Activated CD4-positive, alpha-beta T cell treated with anti-CD3 and anti-CD28 coated beads, Interleukin-2, amount 50 U/mL, for 1 hour (primary cell): Measurements from ENCODE around the gene SCO2.
"Not testable (repeated sequence)": the region's sequence is repeated elsewhere in the genome, so short reads cannot be mapped to it uniquely, and the experiment has no call there.

Experiments
- DNase-seq: peaks from one replicate; pipeline ENCODE4 v3.0.0-alpha.2; 2020

Gene SCO2

DNA sequence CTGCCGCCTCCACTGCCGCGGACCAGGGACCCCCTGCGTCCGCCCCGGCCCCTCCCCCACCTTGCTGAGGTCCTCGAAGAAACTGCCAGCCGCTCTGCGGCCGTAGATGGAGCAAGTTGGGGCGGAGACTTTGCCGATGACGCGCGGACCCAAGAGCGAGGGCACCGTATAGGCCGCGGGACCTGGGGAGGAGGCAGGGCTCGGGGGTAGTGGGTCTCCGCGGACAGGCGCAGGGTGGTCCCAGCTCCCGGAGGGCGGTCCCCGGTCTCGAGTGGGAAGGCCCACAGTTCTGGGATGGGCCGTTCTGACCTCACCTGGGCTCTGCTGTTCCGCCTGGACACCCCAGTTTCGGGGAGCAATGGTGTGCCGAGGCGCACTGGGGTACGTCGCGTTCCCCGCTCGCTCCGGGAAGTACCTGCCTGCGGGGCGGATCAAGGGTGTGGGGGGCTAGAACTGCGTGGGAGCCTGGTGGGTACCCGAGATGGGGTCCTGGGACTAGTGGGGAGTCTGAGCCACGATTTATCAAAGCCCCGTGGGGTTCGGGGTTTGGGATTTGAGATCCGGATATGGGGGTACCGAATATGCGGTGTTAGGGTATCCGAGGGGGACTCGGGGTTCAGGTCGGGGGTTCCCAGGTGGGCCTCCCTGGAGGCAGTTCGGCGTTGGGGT lies 5.6 kb upstream of the SCO2 start:
- DNase-seq, result peak; percentile 74

DNA sequence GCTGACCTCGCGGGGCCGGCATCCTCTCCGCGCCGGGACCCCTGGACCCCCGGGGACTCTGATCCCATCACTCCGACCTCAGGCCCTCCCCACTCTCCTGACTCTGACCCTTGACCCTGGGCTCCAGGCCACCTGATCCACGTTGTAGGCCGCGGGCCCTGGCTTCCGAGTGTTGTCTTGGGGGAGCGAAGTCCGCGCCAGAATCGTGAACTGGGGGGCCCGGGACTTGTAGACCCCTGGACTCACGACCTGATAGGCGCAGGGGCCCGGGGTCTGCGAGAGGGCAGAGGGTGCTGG lies 5.1 kb upstream of the SCO2 start:
- no peak for DNase-seq

DNA sequence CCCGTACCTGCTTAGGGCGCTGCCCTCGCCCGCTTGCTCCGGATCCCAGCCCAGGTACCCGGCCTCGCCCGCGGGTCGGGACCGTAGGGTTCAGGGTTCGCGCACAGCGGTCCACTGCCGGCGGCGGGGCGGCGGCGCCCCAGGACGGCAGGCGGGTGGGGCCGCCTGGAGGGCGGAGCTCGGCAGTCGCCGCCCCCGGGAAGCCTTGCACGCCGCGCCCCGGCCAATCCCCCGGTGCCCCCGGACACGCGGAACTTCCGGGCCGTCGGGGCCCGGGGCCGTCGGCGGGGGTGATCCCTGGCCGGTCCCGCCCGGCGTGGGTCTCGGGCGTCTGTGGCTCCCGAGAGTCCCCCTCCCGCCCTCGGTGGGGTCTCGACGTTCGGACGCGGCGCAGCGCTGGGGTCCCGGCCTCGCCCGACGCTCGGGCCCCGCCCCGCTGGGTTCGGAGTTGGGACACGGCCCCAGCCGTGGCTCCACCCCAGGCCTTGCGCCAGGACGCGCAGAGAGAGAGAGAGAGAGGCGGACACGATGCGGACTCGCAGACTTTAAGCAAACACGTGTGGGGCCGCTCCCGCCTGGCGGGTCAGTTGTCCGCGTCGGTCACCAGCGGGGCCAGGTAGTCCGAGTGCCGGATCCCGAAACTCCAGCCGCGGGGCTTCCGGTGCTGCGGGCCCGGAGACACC lies 4.6 kb upstream of the SCO2 start, which contains the start of gene TYMP:
Gene TYMP, minus strand, starts transcription at position 116 of the 683 bp plus-strand sequence. CDS start 303 bp downstream, outside the sequence.
- DNase-seq, result peak; percentile 57

DNA sequence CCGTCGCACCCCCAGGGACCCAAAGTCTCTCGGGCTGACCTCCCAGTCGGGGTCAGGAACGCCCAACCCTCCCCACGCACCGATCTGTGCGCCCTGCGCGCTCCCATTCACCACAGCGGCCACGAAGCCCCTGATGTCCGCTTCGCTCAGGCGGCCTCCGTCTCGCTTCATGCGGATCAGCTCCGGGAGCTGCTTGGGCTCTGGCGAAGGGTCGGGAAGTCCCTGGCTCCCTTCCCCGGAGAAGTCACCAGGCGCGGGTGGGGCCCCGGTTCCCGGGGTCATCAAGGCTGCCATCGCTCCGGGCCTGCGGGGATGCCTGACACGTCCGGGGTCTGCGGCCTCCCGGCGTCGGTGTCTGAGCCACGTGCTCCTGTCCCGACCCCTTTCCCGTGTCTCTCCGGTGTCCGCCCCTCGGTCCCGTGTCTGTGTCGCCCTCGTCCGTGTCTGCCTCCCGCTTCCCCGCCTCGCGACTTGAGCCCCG lies 4.1 kb upstream of the SCO2 start:
- DNase-seq, result no peak

DNA sequence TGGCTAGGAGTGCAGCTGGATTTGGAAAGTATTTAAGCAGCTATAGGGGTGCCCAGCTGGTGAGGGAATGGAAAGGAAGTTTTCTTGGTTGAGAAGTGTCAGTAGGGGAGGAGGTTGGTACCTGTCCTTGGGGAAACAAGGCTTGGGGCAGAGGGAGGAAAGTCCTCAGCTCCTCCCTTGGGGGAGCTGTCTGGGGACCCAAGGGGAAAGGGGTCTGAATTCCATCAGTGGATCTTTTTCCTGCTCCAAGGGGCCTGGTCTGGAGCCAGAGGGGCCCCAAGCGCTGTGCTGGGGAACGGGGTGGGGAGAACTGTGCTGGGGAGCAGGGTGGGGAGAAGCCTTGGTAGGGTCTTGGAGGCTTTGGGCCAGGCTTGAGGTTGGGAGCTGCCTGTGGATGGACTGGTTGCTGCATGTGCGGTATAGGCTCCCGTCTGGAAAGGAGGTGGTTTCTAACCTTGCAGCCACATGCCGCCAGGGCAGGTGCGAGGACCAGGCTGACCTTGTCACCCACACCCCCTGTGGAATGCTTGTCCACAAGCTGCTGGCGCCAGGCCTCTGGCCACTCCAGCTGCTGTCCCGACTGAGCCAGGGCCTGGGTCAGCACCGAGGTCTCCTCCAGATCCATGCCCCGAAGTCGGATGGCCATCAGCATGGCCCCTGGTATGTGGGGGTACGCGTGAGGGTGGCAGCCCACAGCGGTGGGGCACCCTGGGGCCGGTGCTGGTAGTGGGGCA lies 3.5 kb upstream of the SCO2 start:
- no peak for DNase-seq

DNA sequence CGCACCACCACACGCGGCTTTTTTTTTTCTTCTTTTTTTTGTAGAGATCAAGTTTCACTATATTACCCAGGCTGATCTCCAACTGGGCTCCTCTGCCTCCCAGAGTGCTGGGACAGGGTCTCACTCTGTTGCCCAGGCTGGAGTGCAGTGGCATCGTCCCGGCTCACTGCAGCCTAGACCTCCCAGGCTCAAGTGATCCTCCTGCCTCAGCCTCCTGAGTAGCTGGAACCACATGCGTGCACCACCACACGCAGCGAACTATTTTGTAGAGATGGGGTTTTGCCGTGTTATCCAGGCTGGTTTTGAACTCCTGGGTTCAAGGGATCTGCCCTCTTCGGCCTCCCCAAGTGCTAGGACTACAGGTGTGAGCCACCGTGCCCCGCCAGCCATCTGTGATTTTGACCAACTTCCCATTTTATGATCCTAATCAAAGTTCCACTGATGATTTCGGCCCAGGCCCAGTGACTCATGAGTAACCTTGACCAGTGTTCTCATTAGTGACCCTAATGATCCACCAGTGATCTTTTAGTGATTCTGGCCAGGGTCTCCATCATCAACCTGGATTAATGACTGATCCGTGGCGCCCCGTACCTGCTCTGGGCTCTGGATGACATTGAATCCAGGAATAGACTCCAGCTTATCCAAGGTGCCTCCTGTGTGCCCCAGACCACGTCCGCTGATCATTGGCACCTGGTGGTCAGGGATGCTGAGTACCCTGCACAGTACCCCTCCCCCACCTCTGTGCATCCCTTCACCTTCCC lies 2.7 kb upstream of the SCO2 start:
- no peak for DNase-seq

DNA sequence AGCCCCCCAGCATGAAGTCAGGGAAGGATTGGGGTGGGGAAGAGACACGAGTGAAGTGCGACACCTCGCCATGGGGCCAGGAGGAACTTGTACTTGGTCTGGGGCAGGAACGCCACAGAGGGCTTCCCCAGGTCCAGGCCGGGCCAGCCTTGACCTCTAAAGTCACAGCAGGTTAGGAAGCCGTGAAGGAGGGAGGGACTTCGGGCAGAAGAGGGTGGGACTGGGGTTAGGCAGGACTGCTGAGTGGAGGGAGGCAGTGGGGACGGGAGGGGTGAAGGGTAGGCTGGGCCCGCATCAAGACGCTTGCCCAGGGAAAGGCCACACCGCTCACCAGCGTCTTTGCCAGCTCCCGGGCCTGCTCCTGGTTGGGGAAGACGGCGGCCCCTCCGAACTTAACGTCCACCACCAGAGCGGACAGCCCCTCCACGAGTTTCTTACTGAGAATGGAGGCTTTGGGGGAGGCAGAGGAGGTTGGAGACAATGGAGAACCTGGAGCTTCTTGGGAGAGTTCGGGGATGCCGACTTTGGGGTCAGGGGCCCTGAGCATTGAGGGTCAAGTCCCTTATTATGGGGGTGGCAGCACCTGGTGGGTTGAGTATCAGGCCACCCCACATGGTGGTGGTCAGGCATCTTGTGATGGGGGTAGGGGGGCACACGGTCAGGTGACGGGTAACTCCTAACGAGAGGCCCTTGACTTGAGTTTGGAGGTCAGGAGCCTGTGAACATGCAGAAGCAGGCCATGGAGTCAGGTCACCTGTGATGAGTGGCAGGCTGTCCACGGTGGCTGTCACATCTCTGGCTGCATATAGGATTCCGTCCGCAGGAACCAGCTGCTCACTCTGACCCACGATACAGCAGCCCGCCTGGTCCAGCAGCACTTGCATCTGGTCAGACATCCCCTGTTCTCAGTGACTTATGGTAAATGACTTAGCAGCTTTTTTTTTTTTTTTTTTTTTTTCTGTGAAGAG lies 1.7 kb upstream of the SCO2 start:
- no peak for DNase-seq

DNA sequence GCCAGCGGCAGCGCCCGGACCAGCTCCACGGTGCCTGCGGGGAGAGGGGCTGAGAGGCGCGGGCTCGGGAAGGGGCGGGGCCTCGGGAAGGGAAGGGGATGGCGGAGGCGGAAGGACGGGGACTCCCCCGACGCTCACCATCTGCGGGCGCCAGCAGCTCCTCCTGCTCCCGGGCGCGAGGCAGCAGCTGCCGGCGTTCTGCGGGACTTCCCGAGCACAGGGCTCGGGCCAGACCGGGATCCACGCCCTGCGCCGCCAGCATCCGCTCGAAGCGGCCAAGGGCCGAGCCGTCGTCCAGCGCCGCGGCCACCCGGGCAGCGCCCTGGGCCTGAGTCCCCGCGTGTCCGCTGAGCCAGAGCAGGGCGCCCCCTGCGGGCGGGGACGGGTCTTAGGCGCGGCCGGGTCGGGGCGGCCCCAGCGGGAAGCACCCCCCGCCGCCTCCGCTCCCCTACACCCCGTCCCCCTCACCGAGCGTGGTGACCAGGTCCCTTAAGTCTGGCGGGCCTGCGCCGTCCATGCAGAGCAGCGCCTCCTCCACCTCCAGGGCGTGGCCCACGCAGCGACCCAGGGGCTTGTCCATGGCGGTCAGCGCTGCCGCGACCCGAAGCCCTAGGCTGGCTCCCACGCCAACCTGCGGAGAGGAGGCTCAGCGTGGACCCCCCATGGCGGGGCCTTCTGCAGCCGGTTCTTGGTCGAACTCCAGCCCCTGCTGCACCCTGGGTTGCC lies 873 bp upstream of the SCO2 start:
- peak; percentile 75 for DNase-seq

DNA sequence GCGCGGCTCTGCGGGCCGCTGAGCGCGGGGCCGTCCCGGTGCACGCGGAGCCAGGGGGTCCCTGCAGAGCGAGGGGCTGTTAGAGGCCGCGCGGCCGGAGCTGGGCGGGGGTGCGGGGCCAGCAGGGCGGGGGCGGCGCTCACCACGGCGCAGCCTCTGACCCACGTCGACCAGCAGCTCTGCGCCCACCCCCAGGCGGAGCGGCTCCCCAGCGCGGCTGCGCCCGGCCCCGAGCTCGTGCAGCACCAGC lies 385 bp upstream of the SCO2 start:
- DNase-seq, result no peak

DNA sequence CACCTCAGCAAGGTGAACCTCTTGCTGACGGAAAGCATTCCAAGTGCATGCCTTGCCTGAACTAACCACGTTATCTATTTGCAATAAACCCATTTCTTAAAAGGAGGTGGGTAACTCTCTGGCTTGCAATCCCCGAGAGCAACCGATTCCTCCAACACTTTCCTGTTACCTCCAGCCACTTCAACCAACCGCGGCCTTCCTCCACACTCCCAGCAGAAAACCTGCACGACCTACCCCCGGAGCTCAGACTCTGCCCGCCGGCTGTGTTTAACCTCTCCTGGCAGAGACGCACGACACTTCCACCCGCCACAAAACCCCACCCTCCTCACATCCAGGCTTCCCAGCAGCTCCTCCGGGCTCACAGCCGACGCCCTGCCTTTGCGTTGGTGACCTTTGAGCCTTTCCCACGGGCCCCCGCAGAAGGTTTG lies 708 bp downstream of the SCO2 start:
- no peak for DNase-seq

DNA sequence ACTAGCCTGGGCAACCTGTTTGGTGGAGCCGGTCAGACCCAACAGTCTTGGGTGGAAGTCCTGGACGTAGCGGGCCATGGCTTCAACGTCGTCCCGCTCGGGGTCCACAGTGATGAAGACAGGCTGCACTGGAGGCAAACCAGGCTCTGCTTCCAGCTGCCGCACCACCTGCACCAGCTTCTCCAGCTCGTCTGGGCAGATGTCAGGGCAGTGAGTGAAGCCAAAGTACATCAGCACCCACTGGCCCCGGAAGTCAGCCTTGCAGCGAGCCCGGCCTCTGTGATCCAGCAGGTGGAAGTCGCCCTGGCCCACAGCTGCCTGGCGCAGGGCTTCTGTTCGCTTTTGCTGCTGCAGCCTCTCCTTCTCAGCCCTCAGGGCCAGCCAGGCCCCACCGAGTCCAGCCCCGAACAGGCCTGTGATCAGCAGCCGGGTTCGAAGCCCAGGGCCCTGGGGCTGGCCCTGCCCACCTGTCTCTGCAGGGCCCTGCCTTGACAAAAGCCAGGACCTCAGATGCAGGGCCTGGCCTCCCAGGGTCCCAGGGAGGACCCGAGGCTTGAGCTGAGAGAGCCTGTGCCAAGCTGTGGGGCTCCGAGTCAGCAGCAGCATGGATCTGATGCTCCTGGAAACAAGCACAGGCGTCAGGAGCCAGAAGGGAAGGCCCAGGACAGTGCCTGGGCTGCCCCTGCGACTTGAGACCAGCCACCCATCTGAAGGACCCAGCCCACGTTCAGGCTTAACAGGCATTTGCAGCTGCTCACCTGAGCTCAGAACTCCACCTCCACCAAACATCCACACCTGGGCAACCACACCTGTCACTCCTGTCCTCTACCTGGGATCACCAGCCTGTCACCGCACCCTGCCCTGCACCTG lies 1.4 kb downstream of the SCO2 start:
- DNase-seq, result no peak

DNA sequence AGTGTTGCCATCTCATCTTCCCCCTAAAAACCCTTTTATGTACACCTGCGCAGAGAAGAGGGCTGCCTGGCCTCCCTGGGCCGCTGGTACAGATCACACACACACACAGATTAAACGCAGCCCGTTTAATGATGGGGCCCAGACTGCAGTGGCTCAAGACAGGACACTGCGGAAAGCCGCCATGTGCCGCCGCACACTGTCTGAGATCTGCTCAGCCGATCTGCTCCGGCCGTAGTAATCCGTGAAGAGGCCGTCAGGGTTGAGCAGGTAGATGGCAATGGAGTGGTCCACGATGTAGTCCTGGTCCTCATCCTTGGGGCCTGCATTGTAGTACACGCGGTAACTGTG lies 2.0 kb downstream of the SCO2 start:
- DNase-seq, result no peak

DNA sequence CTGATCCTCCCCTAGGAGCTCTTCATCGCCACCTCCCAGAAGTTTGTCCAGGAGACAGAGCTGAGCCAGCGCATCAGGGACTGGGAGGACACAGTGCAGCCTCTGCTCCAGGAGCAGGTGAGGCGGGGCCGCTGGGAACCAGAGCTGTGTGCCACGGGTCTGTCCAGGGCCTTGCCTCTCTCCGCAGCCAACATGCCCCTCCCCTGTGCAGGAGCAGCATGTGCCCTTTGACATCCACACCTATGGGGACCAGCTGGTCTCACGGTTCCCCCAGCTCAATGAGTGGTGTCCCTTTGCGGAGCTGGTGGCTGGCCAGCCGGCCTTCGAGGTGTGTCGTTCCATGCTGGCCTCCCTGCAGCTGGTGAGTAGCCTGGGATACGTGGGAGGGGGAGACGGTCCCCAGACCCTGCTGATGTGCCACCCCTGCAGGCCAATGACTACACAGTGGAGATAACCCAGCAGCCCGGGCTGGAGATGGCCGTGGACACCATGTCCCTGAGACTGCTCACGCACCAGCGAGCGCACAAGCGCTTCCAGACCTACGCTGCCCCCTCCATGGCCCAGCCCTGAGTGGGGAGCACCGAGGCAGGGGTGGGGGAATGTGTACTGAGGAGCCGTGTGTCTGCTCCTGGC lies 2.5 kb downstream of the SCO2 start:
- no peak for DNase-seq

DNA sequence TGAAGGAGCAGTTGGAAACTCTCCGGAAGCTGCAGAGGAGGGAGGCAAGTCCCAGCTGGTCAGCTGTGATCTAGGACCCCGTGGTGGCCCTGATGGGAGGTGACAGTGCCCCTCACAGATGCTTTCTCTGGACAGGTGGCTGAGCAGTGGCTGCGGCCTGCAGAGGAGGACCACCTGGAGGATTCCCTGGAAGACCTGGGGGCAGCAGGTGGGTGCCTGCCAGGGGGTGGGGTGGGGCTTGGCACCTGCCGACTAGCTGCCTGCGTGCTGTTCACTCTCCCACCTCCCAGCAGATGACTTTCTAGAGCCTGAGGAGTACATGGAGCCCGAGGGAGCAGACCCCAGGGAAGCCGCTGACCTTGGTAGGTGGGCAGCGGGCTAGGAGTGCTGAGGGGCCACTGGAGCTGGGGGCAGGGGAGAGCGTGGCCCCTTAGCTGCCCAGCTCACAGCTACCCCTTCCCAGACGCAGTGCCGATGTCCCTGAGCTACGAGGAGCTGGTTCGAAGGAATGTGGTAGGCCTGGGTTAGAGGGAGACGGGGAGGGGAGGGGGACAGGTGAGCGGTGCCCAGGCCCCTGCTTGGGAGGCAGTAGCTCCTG lies 3.1 kb downstream of the SCO2 start:
- no peak for DNase-seq

DNA sequence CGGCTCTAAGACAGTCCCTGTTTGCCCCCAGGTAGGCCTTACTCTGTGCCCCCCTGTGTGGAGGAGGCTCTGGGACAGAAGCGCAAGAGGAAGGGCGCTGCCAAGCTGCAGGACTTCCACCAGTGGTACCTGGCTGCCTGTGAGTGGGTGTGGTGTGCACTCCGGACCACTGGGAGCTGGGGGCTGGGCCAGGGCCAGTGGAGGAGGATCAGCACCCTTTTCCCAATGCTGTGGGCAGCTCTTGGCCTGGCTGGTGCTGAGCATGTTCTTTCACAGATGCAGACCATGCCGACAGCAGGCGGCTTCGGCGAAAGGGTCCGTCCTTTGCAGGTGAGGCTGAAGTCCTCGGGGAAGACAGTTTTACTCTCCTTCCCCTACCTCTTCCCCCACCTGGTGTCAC lies 3.7 kb downstream of the SCO2 start:
- no peak for DNase-seq

DNA sequence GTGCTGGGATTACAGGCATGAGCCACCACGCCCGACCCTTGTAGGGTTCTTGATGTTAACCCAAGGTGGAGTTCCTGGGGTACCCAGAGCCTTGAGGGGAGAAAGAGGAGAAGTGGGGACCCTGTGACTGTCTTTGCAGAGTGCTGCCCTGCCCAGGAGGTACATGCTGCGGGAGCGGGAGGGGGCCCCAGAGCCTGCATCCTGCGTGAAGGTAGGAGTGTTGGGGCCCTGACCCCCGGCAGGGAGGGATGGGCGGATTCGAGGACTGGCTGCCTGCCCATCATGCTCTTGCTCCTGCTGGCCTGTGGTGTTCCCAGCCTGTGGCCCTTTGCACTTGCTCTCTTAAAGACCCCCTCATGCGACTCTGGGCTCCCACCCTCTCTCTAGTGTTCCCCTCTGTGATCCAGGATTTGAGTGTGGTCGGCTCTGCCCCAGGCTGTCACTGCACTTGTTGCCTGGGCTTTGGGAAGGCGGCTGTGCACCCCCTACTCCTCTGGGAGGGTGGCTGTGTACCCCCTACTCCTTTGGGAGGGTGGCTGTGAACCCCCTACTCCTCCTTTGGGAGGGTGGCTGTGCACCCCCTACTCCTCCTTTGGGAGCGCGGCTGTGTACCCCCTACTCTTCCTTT lies 4.5 kb downstream of the SCO2 start:
- no peak for DNase-seq

DNA sequence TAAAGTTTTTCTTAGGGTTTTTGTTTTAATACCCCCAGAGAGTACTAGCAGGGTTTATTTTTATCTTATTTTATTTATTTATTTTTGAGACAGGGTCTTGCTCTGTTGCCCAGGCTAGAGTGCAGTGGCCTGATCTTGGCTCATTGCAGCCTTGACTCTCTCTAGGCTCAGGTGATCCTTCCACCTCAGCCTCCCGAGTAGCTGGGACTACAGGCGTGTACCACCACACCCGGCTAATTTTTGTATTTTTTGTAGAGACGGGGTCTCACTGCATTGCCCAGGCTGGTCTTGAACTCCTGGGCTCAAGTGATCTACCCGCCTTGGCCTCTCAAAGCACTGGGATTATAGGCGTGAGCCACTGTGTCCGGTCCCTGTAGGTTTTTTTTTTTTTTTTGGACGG lies 5.2 kb downstream of the SCO2 start:
- DNase-seq, result not testable (repeated sequence)

DNA sequence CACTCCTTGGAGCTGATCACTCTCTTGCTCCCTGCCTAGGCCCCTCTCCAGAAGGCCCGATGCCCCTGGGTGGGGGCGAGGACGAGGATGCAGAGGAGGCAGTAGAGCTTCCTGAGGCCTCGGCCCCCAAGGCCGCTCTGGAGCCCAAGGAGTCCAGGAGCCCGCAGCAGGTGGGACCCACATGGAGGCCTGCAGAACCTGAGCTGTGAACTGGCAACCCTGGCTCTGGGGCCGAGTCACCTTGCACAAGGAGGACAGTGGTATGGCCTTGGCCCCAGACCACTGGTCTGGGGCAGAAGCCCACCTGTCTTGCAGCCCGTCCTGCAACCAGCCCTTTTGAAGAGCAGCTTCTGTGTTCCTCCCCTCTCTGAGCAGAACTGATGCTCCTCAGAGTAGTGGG lies 6.2 kb downstream of the SCO2 start:
- DNase-seq, result no peak

DNA sequence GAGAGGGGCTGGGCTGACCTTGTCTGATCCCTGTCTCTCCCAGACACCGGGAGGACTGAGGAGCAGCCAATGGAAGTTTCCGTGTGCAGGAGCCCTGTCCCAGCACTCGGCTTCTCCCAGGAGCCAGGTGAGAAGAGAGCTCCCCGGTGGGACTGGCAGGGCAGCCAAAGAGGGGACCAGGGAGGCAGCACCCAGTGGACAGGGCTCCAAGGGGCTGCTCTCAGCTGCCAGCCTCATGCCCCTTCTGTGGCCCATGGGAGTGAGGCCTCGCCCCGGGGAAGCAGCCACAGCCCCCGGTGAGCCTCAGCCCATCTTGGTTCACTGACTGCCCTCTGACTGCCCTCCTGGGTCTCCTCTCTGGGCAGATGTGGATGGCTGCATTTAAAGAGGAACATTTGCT lies 6.8 kb downstream of the SCO2 start:
- no peak for DNase-seq
